Activated CD4-positive, CD25-positive, alpha-beta regulatory T cell (primary cell): Measurements from ENCODE around the gene ULK1.
A peak's percentile ranks its signal among the peaks of the same experiment; 100 is the strongest.

Experiments used
- DNase-seq, 4 experiments: peaks; one replicate each; lab custom pipeline; 2025; lab: John Stamatoyannopoulos, UW

Gene ULK1

DNA sequence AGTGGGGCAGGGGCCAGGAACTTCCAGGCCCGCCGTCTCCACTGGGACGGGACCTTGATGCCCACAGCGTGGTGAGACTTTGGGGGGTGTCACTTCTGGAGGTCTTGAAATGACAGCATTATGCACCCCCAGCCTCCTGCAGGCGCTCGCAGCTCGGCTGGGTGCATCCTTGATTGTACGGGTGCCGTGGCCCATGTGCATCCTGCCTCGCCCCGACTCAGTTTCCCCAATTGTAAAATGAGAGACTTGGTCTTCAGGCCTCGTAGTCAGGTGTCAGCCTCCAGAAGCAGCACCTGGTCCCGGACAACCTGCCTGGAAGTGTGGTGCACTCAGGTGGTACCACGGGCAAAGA lies 25.7 kb downstream of the ULK1 start:
- no peak for DNase-seq

DNA sequence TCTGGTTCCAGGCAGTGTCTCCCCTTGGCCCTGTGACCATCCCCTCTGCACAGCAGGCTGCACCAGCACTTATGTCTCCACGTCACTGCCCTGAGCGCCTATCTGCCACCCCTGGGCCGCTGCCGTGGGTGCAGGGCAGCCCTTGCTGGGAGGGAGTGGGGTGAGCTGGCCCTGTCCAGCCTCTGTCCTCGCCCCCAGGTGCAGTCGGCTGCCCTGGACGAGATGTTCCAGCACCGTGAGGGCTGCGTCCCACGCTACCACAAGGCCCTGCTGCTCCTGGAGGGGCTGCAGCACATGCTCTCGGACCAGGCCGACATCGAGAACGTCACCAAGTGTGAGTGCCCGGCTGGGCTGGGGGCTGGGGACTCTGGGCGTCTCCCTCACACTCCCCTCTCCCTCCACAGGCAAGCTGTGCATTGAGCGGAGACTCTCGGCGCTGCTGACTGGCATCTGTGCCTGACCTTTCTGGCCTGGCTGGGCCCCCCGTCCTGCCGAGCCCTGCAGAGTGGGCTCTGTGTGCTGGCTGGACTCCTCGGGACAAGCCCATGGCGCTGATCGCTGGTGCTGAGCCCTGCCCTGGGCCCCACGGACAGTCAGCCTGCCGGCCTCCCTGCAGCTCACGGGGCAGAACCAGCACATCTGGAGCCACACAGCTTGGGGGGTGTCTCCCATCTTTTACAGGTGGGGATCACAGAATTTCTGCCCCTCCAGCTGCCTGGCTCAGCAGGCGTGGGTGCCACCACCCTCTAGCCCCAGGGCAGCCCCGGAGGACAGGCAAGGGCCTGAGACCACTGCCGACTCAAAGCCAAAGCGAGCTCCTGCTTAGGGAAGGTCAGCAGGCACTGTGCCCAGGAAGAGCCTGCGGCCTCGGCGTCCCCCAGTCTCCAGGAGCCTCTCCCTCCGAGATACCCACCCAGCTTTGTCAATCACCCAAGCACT lies 26.7 kb downstream of the ULK1 start:
- no peak for DNase-seq

DNA sequence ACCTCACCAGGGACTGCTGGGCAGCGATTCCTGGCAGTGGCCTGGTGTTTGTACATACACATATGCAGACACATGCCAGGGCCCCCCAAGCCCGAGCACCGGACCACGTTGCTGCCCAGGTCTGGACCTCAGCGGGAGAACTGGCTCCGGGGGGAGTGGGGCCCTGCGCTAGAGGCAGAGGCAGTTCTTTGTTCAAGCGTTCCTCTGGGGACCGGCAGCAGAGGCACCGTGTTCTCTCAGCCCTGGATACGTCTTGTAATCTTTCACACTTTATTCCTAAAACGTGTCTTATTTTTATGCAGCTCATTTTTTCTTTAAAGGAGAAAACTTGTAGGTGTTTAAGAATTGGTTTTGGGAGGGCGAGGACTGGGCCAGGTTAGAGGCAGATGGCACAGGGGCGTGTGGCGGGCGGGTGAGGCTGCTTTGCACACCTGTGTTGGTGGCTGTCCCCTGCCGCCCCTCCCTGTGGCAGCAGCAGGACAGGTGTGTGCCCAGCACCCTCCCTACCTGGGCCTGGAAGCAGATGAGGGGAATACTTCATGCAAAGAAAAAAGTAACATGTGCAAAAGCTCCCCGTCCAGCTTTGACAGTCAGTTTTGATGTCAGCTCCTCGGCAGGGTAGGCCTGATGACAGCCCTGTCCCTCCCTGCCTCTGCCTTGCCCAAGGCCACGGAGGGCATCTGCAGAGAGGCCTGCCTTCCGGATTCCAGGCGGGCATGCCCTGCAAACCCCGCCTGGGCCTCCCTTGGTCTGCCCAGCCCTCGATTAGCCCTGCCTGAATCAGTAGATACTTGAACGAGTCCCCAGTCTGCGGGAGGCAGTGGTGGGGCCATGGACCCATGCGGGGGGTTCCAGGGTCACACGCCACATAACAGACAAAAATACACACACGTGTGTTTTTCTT lies 27.7 kb downstream of the ULK1 start:
- DNase-seq = no peak

DNA sequence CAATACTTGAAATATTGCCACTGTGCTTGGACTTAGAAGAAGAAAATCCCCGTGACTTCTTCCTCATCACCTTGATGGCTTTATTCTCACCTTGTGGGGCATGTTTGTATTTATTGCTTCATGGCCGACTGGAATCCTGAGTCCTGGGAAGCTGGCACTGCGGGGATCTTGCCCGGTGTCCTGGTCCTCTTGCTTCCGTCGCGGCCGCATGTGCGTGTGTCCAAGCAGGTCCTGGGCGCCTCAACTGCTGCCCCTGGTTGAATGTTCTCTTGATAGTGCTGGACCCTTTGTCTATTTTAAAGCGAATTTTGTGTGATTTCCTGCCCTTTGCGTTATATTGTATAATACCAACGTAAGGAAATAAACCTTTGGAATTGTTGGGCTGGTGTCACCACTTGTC lies 28.4 kb downstream of the ULK1 start:
- DNase-seq = no peak

DNA sequence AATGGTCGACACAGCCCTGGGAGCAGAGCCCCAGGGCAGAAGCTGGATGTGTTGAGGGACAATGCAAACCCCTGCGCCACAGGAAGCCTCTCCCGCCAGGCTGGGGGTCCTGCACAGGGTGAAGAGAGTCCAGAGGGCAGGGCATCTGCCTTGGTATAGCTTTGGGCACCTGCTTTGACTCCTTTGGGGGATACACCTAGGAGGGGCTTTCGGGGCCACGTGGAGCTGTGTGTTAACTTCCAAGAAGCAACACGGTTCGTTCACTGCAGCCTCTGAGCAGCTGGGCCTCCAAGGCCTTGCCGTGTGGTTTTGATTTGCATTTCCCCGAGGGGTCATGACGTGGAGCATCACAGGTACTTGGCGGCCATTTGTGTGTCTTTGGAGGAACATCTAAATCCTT lies 28.8 kb downstream of the ULK1 start:
- no peak for DNase-seq

DNA sequence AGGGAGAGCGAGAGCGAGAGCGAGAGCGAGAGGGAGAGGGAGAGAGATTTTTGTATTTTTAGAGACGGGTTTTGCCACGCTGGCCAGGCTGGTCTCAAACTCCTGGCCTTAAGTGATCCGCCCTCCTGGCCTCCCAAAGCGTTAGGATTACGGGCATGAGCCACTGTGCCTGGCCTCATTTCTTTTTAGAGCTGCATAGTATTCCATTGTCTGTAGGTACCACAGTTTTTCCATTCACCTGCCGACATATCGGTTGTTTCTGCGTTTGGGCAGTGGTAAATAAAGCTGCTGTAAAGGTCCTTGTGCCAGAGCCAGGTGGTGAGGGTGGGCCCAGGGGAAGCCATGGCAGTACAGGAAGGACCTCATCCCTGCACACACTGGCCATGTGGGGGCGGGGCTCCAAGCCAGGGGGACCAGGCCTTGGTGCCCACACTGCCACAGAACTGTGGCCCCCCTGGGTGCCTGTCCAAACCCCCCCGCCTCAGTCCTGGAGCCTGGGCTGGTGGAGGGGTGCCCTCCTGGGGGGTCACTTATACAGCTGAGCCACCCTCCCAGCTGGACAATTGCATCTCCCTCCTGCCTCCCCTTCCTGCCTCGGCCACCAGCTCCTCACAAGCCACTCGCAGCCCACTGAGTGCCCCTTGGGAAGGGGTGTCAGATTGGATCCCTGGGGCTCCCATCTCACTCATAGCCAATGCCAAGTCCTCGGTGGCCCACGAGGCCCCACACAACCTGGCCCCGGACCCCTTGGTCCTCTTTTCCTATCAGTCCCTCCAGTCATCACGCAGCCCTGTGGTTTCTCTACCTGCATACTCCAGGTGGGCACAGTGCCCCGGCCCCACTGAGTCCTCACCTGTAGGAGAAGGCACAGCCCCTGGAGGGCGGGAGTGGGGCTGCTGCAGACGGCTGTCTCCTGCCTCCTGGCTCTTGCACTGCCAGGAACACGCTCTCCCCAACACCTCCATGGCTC lies 33.0 kb downstream of the ULK1 start:
- no peak for DNase-seq

DNA sequence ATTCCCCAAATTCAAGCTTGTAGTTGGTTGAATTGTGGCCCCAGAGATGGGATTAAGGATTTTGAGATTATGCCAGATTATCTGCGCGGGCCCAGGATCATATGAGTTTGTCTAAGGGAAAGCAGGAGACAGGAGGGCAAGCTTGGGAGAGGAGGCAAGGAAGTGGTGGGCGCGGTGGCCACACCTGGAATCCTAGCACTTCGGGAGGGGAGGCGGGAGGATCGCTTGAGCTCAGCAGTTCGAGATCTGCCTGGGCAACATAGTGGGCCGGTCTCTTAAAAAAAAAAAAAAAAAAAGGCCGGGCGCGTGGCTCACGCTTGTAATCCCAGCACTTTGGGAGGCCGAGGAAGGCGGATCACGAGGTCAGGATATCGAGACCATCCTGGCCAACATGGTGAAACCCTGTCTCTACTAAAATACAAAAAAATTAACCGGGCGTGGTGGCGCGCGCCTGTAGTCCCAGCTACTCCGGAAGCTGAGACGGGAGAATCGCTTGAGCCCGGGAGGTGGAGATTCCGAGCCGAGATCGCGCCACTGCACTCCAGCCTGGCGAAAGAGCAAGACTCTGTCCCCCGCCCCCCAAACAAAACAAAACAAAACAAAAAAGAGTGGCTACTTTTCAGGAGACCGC lies 33.8 kb downstream of the ULK1 start:
- DNase-seq = no peak

DNA sequence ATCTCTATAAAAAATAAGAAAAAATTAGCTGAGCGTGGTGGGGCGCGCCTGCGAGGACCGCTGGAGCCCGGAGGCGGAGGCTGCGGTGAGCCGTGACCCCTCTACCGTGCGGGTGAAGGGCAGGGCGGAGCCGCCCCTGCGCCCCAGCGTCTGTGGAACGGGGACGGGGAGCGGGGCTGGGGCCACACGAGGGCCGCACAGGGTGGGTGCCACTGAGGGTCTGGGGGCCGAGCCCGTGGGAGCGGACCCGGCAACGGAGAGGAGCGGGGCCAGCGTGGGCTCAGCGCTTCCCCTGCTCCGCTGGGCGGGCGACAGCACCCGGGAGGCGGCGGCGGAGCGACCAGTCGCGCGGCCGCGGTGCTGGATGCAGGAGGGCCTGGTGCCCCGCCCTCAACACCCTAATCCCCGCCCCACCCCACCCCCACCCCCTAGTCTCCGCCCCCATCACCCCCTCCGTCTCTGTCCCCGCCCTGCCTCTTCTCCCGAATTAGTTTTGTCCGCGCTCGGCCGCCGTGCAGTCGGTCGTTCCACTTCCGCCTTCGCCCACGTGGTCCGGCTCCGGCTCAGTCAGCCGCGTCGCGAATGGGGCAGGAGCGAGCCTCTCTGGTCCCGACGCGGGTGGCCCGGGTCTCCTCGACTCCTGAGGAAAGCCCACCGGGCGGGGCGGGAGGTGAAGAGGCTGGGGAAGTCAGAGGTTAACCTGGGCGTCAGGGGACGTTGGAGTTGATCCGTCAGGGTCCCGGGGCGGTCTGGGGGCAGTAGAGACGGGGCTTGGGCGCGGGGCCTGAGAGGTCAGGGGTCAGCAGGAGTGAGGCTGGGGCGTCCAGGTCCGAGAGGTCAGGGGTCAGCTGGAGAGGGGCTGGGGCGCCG lies 34.5 kb downstream of the ULK1 start, which contains the start of gene PUS1:
Gene PUS1 (plus strand): TSS at position 566 of the 870 bp plus-strand sequence. CDS start 447 bp downstream, outside the sequence.
- DNase-seq = peak; percentile 85 to 88 (median 88)

DNA sequence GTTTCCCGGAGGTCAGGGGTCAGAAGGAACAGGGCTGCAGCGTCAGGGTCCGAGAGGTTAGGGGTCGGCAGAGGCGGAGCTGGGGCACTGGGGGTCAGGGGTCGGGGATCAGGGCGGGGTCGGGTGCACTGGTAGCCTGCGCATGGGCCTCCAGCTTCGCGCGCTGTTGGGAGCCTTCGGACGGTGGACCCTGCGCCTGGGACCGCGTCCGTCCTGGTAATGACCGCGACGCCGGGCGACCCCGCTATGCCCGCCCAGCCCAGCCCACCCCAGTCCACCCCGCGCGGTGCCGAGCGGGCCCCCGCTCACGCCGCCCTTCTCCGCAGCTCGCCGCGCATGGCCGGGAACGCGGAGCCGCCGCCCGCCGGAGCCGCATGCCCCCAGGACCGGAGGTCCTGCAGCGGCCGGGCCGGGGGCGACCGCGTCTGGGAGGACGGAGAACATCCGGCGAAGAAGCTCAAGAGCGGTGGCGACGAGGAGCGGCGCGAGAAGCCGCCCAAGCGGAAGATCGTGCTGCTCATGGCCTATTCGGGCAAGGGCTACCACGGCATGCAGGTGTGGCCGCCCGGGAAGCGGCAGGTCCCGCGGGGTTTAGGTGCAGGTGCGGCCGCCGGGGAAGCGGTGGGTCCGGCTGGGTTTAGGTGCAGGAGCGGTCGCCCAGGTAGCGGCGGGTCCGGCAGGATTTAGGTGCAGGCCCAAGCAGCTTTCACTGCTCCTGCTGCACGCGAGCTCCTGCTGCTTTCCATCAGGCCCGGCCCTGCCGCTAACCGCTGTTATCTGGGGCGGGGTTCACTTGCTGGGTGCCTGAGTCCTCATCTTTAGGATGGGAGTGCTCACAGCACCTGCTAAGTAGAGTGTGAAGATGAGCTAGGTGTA lies 35.4 kb downstream of the ULK1 start:
- DNase-seq = no peak

DNA sequence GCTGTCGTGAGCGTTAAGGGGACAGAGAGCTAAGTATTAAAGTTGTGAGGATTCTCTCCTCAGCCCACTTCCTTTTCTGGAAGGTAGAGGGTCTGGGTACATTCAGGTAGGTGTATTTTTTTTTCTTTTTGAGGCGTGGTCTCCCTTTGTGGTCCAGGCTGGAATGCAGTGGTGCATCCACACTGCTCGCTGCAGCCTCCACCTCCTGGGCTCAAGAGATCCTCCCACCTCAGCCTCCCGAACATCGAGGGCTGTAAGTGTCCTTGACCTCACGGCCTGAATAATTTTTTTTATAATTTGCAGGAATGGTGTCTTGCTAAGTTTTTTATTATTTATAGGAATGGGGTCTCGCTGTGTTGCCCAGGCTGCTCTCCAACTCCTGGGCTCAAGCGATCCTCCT lies 36.1 kb downstream of the ULK1 start:
- DNase-seq = no peak

DNA sequence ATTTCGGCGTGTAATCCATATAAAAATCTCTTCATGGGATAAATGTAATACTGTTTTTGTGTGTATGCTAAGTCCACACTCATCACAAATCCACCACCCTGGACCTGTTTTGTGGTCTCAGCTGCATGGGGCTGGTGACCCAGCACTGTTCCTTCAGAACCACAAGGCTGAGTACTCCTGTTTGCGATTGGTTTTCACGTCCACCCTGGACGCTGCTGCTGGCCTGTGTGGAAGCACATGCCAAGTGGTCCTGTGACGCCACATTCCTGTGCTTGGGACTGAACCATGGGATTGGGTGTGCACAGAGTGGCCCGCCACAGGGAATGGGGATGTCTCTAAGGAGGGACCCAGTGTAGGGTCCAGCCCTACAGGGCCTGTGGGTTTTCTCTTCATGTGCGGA lies 39.0 kb downstream of the ULK1 start:
- no peak for DNase-seq

DNA sequence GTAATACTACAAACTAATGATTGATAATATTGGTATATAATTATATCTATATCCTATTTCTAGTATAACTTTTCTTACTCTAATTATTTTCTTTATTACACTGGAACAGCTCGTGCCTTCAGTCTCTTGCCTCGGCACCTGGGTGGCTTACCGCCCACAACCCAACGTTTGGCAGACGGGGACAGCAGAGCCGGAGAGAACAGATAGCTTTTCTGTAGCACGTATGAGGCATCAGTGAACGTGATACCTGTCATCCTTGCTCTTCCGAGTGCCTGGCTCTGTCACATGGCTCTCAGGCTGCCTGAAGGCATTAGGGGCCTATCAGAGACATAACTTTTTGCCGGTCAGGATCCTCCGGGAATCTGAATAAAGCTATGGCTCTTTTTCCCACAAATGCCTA lies 40.1 kb downstream of the ULK1 start:
- no peak for DNase-seq

DNA sequence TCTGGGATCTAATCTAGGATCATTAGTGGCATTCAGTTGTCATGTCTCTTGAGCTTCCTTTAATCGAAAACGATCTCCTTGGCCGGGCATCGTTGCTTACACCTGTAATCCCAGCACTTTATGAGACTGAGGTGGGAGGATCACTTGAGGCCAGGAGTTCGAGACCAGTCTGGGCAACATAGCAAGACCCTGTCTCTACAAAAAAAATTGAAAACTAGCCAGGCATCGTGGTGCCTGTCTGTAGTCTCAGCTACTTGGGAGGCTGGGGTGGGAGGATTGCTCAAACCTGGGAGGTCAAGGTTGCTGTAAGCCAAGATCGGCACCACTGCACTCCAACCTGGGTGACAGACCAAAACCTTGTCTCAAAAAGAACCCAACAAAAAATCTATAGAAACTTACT lies 43.7 kb downstream of the ULK1 start:
- no peak for DNase-seq

DNA sequence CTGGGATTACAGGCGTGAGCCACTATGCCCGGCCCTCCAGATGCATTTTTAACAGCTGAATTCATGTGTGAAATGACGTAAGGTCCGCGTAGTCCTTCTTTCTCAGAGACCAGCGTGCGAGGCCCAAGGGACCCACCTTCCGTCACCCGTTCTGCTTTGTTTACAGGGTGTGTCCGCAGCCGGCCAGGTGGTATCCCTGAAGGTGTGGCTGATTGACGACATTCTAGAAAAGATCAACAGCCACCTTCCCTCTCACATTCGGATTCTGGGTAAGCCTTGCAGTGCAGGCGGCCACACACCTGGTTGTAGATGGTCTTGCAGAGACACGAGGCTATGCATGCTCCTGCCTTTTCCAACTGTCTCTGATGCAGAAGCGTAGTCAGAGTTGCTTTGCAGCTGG lies 44.6 kb downstream of the ULK1 start:
- no peak for DNase-seq

DNA sequence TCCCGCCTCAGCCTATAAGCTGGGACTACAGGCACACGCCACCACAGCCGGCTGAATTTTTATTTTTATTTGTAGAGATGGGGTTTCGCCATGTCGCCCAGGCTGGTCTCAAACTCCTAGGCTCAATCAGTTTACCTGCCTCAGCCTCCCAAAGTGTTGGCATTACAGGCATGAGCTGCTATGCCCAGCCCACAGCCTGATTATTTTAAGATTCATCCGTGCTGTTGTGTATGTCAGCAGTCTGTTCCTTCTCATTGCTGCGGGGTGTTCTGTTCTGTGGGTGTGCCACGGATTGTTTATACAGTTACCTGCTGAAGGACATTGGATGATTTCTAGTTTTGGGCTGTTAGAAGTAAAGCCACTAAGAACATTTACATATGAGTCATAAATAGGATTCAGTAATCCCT lies 45.7 kb downstream of the ULK1 start:
- no peak for DNase-seq

DNA sequence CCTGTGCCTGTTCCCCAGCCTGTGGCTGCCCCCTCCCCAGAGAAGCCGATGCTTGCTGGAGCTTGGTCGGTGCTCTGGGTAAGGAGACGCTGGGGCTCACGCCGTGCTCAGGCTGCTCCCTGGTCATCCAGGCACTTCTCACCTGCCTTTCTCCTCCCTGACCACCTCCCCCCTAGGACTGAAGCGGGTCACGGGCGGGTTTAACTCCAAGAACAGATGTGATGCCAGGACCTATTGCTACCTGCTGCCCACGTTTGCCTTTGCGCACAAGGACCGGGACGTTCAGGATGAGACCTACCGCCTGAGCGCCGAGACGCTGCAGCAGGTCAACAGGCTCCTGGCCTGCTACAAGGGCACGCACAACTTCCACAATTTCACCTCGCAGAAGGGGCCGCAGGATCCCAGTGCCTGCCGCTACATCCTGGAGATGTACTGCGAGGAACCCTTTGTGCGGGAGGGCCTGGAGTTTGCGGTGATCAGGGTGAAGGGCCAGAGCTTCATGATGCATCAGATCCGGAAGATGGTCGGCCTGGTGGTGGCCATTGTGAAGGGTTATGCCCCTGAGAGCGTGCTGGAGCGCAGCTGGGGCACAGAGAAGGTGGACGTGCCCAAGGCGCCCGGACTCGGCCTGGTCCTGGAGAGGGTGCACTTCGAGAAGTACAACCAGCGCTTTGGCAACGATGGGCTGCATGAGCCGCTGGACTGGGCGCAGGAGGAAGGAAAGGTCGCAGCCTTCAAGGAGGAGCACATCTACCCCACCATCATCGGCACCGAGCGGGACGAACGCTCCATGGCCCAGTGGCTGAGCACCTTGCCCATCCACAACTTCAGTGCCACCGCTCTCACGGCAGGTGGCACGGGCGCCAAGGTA lies 46.9 kb downstream of the ULK1 start:
- no peak for DNase-seq

DNA sequence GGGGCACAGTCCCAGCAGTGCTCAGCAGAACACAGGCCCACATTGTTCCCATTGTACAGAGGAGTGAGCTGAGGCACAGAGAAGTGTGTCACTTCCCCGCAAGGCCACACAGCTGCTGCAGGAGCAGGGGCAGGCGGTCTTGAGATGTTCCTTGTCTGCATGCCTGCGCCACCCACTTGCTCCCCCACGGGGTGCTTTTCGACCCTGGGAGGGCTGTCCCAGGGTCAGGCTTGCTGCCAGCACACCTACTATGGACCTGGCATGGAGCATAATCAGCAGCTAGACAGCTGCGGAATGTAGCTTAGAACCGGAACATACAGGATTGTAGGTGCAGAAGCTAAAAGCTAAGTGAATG lies 47.5 kb downstream of the ULK1 start:
- DNase-seq = no peak

DNA sequence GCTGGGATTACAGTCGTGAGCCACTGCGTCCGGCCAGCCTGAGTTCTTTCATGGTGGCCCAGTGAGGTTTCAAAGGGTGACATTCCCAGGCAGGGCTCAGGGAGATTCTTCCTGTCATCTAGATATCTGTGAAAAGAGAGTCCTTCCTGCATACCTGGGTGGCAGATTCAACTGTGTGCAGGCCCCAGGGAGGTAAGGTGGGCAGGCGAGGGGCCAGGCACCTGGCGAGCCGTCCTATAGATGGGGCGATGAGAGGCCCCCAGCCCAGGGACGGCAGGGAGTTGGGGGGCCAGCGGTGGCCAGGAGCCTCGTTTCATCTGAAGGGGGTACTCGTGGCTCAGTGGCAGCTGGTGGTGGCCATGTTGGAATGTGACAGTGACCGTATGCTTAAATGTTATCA lies 48.2 kb downstream of the ULK1 start:
- no peak for DNase-seq
